GM20431 (cell line): ENCODE results near the gene AGAP1.
"Not testable (repeated sequence)": the region's sequence is repeated elsewhere in the genome, so short reads cannot be mapped to it uniquely, and the experiment has no call there.

Experiments
- in situ Hi-C: fragments of 300-500 bp; cut with MseI, MboI; formaldehyde crosslinking; loops from one replicate; pipeline ENCODE4 v1.15.0; 2020; ENCODE audit warnings: low sequenced_read_pairs; ENCODE audit not compliant: unreplicated experiment

Gene AGAP1

DNA sequence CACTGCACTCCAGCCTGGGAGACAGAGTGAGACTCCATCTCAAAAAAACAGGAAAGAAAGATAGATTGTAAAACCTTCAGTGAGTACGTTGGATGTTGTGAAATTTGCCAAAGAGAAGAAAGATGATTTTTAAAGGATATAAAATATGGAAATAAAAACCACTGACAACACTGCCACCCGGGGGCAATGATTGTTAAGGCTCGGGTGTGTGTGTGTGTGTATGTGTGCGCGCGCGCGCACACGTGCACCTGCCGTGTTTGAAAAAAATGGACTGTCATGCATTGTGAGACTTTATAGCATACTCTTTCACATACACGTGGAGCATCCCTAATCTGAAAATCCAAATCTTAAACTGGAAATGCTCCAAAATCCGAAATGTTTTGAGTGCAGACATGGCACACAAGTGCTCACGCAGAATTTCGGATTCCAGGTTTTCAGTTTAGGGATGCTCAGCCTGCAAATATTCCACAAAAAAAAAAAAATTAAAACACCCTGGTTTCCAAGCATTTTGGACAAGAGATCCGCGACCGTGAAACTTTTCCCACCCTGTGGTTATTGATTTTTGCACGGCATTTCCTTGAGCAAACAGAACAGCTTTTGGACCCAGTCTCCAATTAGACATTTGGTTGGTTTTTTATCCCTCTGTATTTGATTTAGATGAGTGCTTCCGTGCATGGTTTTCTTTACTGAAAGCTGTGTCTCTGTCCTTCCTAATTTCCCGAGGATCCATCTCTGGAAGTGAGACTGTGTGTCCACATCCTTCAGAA is 269.2 kb downstream of the AGAP1 start:
- in situ Hi-C loops, result no loop called here

DNA sequence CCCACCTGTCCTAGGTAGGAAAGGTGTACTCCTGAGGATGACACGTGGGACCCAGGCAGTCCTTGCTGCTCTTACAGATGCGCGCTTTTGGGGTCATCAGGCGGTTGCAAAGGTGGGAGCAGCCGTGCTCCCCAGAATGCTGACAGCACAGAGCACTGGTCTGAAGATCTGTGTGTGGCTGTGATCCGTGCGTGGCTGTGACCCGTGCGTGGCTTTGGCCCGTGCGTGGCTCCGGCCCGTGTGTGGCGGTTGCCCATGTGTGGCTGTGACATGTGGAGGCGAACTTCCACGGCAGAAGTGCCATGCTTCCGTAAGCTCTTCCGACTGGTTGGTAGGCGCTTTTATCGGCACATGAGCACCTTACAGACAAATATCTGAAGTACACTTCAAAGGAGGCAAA is 270.0 kb downstream of the AGAP1 start:
- in situ Hi-C loops, result no loop called here

DNA sequence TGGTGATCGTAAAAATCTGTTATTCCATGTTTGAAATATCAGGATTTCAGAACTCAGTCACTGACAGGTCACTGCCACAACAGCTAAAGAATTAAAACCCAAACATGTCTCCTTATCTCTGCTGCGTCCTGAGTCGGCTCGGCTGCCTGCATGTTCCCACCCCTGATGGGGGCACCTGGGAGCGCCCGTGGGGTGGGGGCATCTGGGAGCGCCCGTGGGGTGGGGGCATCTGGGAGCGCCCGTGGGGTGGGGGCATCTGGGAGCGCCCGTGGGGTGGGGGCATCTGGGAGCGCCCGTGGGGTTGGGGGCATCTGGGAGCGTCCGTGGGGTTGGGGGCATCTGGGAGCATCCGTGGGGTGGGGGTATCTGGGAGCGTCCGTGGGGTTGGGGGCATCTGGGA is 270.6 kb downstream of the AGAP1 start:
- in situ Hi-C loops, result not testable (repeated sequence)

DNA sequence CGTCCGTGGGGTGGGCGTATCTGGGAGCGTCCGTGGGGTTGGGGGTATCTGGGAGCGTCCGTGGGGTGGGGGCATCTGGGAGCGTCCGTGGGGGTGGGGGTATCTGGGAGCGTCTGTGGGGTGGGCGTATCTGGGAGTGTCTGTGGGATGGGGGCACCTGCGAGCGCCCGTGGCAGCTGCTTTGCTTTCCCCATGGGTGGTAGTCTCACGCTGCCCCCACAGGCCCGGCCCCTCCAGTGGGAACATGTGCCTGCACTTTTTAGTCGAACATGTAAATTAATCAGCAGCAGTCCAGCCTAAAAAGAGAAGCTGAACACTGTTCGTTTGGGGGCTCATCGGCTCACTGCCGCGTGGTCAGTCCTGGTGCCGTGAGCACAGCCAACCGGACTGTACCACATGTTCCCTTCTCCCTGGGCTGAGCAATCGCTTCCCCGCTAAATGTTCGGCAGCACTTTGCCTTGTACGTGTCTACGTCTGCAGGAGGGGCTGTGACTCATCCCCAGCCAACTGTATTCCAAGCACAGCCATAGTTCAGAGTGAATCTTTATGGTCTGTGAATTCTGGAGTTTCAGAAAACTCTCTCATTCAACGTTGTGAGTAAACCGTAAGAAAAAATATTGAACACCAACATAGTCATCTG is 271.5 kb downstream of the AGAP1 start:
- in situ Hi-C loops, result no loop called here

DNA sequence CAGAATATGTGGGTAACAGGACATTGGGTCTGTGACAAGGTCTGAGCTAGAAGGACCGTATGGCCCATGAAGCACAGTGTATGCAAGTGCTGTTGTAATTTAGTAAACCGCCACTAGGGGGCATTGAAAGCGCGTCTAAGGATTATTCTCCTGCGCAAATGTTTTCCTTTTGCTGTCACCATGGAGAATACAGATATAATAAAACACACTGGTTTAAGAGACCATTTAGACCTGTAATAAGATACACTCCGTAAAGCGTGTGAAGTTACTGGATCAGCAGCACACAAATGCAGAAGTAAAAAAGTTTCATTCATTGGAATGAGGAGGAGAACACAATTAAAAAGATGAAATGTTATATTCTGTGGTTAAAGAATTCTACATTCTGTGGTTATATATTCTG is 272.4 kb downstream of the AGAP1 start:
- in situ Hi-C loops, result no loop called here

DNA sequence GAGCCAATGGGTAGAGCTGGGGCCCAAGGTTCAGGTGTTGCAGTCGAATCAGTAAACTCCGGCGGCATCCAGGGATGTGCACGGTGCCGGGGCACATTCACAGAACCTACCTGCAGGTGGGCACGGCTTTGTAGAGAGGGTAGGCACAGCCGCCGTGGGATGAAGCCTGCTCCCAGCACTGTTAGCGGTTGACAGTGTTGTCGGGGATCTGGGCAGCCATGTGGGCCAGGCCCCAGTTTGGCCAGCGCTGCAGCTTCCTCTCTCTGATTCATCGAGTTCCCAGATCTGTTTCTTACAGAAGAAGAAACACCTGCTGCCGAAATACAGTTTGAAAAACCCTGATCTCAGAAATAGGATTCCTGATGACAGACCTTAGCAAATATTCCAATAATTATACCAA is 274.8 kb downstream of the AGAP1 start:
- in situ Hi-C loops, result no loop called here

DNA sequence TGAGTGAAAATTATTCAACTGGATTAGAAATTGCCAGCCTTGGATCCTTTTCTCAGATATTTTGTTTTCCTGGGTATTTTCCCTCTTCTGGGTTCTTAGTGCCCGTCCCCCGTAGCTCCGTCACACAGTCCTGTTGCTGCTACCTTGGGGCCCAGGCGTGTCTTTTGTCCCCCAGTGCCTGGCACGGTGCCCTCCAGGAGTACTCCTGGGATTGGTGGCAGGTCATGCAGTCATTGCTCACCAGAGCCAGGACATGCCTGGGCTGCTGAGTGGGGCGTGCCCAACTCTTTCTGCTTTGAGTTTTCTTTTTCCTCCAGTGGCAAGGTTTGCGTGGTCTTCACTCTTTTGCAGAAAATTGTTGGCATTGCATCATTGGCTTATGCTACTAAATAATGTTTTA is 275.2 kb downstream of the AGAP1 start:
- in situ Hi-C loops, result no loop called here

DNA sequence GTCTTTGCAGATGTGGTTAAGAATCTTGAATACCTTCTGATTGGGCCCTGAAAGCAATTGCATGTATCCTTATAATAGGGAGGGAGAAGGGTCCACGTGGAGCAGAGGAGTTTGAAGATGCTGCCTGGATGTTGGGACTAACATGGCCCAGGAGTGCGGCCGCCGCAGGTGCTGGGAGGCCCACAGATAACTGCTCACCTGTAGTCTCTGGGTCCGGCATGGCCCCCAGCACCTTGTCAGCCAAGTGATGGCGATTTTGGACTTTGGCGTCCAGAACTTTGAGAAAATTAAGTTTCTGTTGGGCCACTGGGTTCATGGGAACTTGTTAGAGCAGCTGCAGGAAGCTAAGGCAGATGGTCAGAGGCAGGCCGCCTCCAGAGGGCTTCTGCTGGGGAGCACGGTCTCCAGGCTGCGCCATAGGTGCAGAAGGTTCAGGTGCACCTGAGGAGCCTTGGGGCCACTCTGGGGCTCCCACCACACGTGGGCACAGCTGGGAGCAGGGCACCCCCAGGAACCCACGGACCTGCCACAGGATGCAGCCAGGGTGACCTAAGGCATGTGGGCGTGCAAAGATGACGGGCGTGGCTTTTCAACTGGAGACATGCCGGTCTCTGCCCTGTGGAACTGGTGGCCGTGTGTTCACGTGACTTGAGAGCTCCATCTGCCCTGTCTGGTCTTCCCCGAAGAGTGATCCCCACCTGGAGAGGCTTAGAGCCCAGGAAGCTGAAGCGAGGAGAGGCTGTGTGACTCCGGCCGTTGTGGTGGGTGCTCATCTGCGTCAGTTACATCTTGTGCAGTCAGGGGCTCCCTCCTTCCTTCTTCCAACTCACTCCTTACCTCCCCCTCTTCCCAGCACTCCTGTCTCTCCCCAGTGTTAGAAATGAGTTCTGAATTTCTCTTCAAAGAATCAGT is 277.3 kb downstream of the AGAP1 start:
- in situ Hi-C loops, result loop anchor here (10.0 kb wide), 1 partner anchor 414 kb away; no protein-coding TSS in a partner anchor

GRCh38 chr2:235773188-235773928 is 279.5 kb downstream of the AGAP1 start:
- in situ Hi-C loops, result loop anchor here (10.0 kb wide), 1 partner anchor 411 kb away; no protein-coding TSS in a partner anchor

- in situ Hi-C loops, result loop anchor here (10.0 kb wide), 1 partner anchor 410 kb away; no protein-coding TSS in a partner anchor
Measured at GRCh38 chr2:235774153-235774870, 280.5 kb downstream of the AGAP1 start.

DNA sequence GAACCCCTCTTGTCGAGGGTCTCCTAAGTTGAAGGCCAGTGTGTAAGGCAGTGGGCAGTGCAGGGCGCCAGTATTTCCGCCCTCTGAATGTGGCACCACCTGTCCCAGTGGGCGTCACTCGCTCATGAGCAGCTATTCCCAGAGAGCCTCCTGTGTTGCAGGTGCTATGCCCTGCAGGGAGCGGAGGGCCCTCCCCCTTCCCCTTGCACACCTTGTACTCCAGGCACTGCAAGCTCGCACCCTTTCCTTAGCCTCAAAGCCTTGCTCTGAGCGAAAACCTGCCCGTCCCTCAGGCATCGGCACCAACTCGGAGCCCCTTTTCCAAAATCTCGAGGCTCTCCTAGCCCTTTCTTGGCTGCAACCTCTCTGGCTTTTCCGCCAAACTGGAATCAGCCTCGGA is 282.7 kb downstream of the AGAP1 start:
- in situ Hi-C loops, result loop anchor here (10.0 kb wide), 1 partner anchor 408 kb away; no protein-coding TSS in a partner anchor

DNA sequence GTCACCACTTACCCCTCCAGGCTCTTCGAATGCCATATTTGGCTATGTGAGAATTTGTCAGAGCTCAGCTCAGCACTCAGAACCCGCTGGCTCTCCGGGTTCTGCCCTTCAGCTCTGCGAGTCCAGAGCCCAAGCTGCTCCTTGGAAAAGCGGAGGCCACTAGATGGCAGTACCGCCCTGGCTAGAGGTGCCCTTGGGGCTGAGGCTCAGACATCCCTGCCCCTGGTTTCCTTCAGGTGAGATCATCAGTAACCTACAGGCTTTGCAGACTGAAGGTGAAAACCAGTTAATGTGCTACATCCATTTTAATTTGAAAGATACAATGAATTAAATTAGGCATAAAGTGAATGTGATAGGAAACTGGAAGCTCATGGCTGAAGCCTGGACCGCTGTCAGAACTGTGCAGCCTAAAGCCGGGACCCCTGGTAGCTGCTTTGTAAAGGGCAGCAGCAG is 285.6 kb downstream of the AGAP1 start:
- in situ Hi-C loops, result loop anchor here (10.0 kb wide), 1 partner anchor 405 kb away; no protein-coding TSS in a partner anchor

GRCh38 chr2:235780401-235780800 is 286.6 kb downstream of the AGAP1 start:
- in situ Hi-C loops, result no loop called here

- in situ Hi-C loops, result no loop called here
Measured at GRCh38 chr2:235781775-235782174, 287.9 kb downstream of the AGAP1 start.

DNA sequence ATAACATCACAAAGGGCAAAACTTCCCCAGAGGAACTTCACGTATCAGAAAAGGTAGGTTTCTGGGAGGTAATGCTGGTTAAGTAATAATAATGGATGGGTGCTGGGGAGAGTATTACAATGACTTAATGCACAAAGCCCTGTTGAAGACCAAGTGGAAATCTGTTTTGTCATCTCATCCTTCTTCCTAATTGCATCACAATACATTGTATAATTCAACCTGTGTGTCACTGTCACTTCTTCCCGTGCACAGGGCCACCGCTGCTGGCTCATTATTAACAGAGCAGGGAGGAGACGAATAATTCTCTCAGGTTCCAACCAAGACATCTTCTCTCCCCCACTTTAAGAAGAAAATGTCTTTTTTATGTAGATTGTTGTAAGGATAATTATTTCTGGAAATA is 290.9 kb downstream of the AGAP1 start:
- in situ Hi-C loops, result no loop called here

DNA sequence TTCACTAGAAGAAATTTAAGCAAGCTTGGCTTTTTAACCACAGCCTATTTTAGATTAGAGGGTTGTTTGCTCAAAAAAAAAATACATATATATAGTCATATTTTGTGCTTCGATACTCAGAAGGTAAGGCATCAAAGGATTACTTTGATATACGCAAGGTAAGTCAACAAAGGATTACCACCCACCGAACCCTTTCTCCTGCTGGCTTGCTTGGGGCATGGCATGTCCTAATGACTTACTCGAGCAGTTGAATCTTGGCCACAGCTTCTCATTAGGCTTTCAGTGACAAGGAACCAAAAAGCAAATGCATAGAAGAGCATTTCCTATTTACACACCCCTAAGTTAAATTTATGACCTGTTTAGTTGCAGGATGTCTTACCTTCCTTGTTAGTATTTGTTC is 295.7 kb downstream of the AGAP1 start:
- in situ Hi-C loops, result no loop called here

DNA sequence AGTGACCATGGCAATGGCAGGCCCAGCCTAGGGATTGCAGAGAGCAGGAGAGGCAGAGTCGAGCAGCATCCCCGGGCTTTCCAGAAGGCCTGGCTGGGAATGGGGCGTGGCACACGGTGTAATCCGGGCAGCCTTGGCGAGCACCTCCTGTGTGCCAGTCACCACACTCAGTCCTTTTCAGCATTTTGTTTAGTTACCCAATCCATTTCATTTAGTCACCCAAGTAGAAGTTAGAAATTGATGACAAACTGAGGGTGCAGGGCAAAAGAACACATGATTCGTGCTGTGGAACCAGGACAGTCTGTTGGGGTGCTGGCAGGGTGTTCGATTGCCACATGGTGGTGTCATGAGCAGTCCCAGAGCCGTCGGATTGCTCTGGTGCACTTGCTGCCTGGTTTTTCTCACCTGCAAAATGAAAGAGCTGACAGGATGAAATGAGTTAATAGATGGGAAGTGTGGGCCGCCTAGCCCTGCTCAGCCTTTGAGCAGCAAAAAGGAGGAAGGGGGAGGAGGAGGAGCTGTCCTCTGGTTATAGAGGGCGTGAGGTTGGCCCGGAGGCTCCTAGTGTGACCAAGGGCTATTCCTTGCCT is 299.4 kb downstream of the AGAP1 start:
- in situ Hi-C loops, result no loop called here

- in situ Hi-C loops, result no loop called here
Measured at GRCh38 chr2:235799281-235799680, 305.4 kb downstream of the AGAP1 start.

GRCh38 chr2:235802542-235802941 is 308.7 kb downstream of the AGAP1 start:
- in situ Hi-C loops, result no loop called here
